Kidney tubule cell (primary cell): ENCODE measurements around the gene PLGRKT.

ENCODE experiments used
- DNase-seq: peaks from one replicate; pipeline ENCODE4 v3.0.0-alpha.2; 2018; ENCODE audit warnings: low spot score

PLGRKT gene

DNA sequence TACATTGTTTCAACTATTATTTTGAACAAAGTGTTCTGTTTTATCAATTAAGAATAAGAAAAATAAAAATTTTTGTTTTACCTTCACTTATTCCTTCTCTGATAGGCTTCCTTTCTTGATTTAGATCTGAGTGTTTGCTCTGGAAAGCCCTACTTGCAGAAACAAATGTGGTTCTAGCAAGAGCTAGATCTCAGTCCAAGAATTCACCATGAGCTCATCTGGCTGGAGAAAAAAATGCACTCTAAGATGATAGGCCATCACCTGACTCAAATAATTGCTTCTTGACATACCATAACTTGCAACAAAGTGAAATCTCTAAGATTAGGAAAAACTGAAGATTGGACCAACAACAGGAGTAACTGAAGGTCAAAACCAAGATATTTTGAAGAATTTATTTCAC, 126.9 kb downstream of the PLGRKT start:
- DNase-seq: no peak
